Thymus (tissue), 11 donors: ENCODE data around the gene IZUMO2. TPM values are rescaled to one million over a fixed set of nuclear protein-coding genes. Genes with fewer than 3 reads are reported as not detected.
A peak's percentile ranks its signal among the peaks of the same experiment; 100 is the strongest.
"Not testable (repeated sequence)": the region's sequence is repeated elsewhere in the genome, so short reads cannot be mapped to it uniquely, and the experiment has no call there.

ENCODE experiments used
- DNase-seq, 9 donors: peaks; one replicate each; pipeline ENCODE4 v3.0.0-alpha.2; 2013; ENCODE audit warnings: low spot score in 9 of 9, low read depth in 6 of 9, missing footprints in 1 of 9
- H3K27ac ChIP-seq, 2 donors: one replicate each; pipeline ENCODE4 v1.5.1; 2013; ENCODE audit warnings: control low read depth in 1 of 2, low read depth in 1 of 2, low read length in 1 of 2, mild to moderate bottlenecking in 1 of 2, moderate library complexity in 1 of 2
- H3K27me3 ChIP-seq, 2 donors: one replicate each; pipeline ENCODE4 v1.5.1; 2013; ENCODE audit warnings: low read length in 1 of 2; ENCODE audit not compliant: control insufficient read depth in 2 of 2, insufficient read depth in 1 of 2
- H3K36me3 ChIP-seq, 2 donors: one replicate each; pipeline ENCODE4 v1.5.1; 2013; ENCODE audit warnings: low read length in 1 of 2, mild to moderate bottlenecking in 1 of 2, moderate library complexity in 1 of 2; ENCODE audit not compliant: control insufficient read depth in 2 of 2, insufficient read depth in 2 of 2
- H3K4me1 ChIP-seq, 2 donors: one replicate each; pipeline ENCODE4 v1.5.1; 2013; ENCODE audit warnings: low read length in 2 of 2; ENCODE audit not compliant: control insufficient read depth in 2 of 2, insufficient read depth in 2 of 2
- H3K4me3 ChIP-seq, 2 donors: one replicate each; pipeline ENCODE4 v1.5.1; 2013; ENCODE audit warnings: low read length in 2 of 2, control low read depth in 1 of 2, mild to moderate bottlenecking in 1 of 2
- H3K9me3 ChIP-seq, 2 donors: one replicate each; pipeline ENCODE4 v1.5.1; 2013; ENCODE audit warnings: low read length in 1 of 2, mild to moderate bottlenecking in 1 of 2; ENCODE audit not compliant: control insufficient read depth in 2 of 2, insufficient read depth in 1 of 2
- WGBS: extraction: QIAGEN DNeasy Blood & Tissue Kit; methylation state at CpG from one replicate; pipeline ENCODE4 v1.1.7; 2013; 5-methylcytosine and 5-hydroxymethylcytosine counted together
- polyA plus RNA-seq: library from polyadenylated mRNA; stranded (reverse); fragments of 200-250 nt; gene quantifications from one replicate; pipeline ENCODE4 v1.2.3, GENCODE V29; 2013
- total RNA-seq: library from RNA; stranded (reverse); fragments of 120-200 nt; gene quantifications from one replicate; pipeline ENCODE4 v1.2.4, GENCODE V29; 2013
- donor health status: healthy.

The IZUMO2 gene
- total and polyA plus RNA-seq, 2 donors = not detected

GRCh38 chr19:50155520-50156109 lies 7.5 kb downstream of the IZUMO2 start:
- Histone ChIP-seq H3K4me3 (no peak overlapping the region), H3K27me3 (no peaks in the 10 kb centered on the region), H3K36me3 (no peaks in the 10 kb centered on the region), H3K27ac (no peak overlapping the region), H3K4me1 (no peaks in the 10 kb centered on the region), H3K9me3 (no peaks in the 10 kb centered on the region)
- 88% methylated on average over 8 of the region's 8 CpGs for WGBS
- DNase-seq = no peak

DNA sequence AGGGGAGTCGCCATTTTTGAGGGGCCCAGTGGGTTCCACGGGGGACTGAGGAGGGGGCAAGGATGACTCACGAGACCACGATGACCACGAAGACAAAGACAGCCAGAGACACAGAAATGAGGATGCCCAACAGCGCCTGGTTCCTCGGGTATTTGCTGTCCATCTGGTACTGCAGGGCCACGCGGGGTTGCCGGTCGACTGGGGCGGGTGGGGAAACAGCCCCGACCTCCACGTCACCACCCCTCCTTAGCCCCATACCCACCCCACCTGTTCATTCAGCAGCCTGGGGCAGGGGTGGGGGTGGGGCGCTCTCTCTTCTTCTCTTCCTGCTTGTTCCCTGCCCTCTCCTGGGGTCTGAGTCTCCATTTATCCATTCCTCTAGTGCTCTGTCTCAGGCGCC lies 8.6 kb downstream of the IZUMO2 start:
- Histone ChIP-seq H3K4me3 (no peak overlapping the region), H3K36me3 (no peaks in the 10 kb centered on the region), H3K4me1 (no peaks in the 10 kb centered on the region), H3K27me3 (no peaks in the 10 kb centered on the region), H3K27ac (no peak overlapping the region), H3K9me3 (no peaks in the 10 kb centered on the region)
- no peak for DNase-seq
- 84% methylated on average over 16 of the region's 16 CpGs for WGBS

- WGBS = 86% methylated on average over 4 of the region's 4 CpGs
- no peaks in the 10 kb centered on the region for H3K36me3 ChIP-seq
- H3K27me3 ChIP-seq = peaks cover 0 to 7% of the 10 kb centered on the region in 2 donors
Observed at GRCh38 chr19:50152578-50152977, 10.5 kb downstream of the IZUMO2 start.

DNA sequence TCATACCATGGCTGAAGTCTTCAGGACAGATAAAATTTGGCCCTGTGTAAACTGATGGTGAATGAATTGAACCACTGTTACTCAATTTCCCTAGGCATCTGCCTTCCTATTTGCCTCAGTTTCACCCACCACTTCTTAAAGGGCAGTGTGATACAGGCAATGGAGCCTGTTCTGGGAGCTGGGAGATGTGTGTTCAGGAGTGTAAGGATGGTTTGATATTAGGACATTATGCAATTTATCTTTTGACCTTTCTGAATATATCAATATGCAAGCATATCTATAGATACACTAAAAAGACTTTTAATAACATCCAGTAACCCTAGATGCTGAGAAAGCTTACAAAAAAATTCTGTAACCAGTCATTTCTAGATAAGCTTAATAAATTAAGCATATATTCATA lies 14.6 kb downstream of the IZUMO2 start:
- Histone ChIP-seq H3K4me1 (no peaks in the 10 kb centered on the region), H3K27ac (no peak overlapping the region), H3K9me3 (no peaks in the 10 kb centered on the region), H3K36me3 (no peaks in the 10 kb centered on the region), H3K27me3 (peaks cover 0 to 9% of the 10 kb centered on the region in 2 donors), H3K4me3 (no peak overlapping the region)
- no peak for DNase-seq

More at GRCh38 chr19:50152578-50152977, 10.5 kb downstream of the IZUMO2 start:
- Histone ChIP-seq H3K9me3 (no peaks in the 10 kb centered on the region), H3K4me3 (no peak overlapping the region), H3K27ac (no peak overlapping the region), H3K4me1 (no peaks in the 10 kb centered on the region)
- DNase-seq = no peak

DNA sequence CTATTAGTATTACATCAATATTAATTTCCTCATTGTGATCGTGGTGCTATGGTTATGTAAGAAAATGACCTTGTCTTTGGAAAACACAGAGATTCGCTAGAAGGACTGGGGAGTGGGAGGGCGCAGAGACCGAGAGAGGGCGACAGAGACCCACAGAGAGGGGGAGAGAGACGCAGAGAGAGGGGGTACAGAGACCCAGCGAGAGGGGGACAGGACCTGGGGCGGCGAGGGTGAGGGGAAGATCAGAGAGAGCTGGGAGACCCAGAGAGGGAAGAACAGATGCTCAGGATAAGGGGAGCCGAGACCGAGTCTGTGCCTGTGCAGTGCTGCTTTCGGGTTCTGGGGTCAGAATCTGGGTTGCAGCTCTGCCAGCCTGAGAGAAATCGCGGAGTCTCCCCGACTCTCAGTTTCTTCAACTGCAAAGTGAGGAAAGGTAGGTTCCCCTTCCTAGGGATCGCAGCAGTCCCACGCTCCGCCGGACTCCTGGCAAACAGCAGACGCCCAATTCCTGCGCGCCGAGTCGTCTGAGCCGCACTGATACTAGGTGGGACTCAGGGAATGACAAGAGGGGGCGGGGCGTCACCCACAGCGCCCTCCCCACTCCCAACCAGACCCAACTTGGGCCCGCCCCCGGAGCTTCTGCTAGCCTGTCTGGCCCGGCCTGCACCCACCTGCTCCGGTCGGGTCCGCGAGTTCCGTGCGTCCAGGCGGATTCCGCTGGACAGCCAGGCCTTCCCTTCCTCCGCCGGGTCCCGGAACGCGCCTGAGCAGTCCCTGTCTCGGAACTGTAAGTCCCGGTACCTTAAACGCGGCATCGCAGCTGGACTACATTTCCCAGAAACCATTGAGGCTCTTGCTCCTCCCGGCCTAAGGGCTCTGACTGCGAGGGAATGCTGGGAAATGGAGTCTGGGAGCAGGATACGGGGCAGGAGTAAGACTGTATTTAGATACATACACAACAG lies 15.3 kb downstream of the IZUMO2 start:
- no peaks in the 10 kb centered on the region for H3K4me1 ChIP-seq
- 2% methylated on average over 52 of the region's 52 CpGs for WGBS

GRCh38 chr19:50141921-50142320 lies 21.2 kb downstream of the IZUMO2 start:
- H3K36me3 ChIP-seq, H3K9me3 ChIP-seq, H3K4me1 ChIP-seq, DNase-seq, H3K27ac ChIP-seq, H3K4me3 ChIP-seq, H3K27me3 ChIP-seq: not testable (repeated sequence)
- 92% methylated on average over 1 of the region's 1 CpG for whole genome bisulfite sequencing

More for the DNA sequence above, 15.3 kb downstream of the IZUMO2 start:
- DNase-seq = peak; percentile 36 to 87 (median 53)
- Histone ChIP-seq H3K4me3 (peak overlapping the region; percentile 40 to 43), H3K27ac (peak overlapping the region in 1 of 2 donors; percentile 49), H3K27me3 (peaks cover 0 to 9% of the 10 kb centered on the region in 2 donors), H3K9me3 (no peaks in the 10 kb centered on the region), H3K36me3 (no peaks in the 10 kb centered on the region)

- H3K27me3 ChIP-seq, H3K36me3 ChIP-seq, H3K9me3 ChIP-seq, H3K4me3 ChIP-seq, H3K4me1 ChIP-seq, H3K27ac ChIP-seq, DNase-seq: not testable (repeated sequence)
- WGBS = 96% methylated on average over 35 of the region's 36 CpGs
Observed at GRCh38 chr19:50140118-50140845, 22.8 kb downstream of the IZUMO2 start.

GRCh38 chr19:50136603-50137365 lies 26.3 kb downstream of the IZUMO2 start:
- not testable (repeated sequence) for DNase-seq, H3K4me1 ChIP-seq, H3K9me3 ChIP-seq, H3K27me3 ChIP-seq, H3K4me3 ChIP-seq, H3K27ac ChIP-seq, H3K36me3 ChIP-seq
- WGBS = 56% methylated on average over 19 of the region's 23 CpGs
